Naive thymus-derived CD4-positive, alpha-beta T cell (primary cell): ENCODE results near the gene LMCD1. TPM values are rescaled to one million over a fixed set of nuclear protein-coding genes. Genes with fewer than 3 reads are reported as not detected.
A peak's percentile ranks its signal among the peaks of the same experiment; 100 is the strongest.

ENCODE experiments used
- ATAC-seq: fragments of 150-1000 bp; cut with Tn5 transposase; 2 replicates; pipeline ENCODE4 v1.10.0; 2021; ENCODE audit warnings: mild to moderate bottlenecking, moderate library complexity
- CTCF ChIA-PET: fragments of 350-600 bp; sonication (Branson Sonifier 250); formaldehyde crosslinking; loops from one replicate; lab custom pipeline; 2021; ENCODE audit warnings: antibody characterized with exemption; lab: Charles Lee
- POLR2A ChIA-PET: fragments of 350-600 bp; sonication (Branson Sonifier 250); formaldehyde crosslinking; loops from one replicate; lab custom pipeline; 2021; ENCODE audit warnings: antibody characterized with exemption, inconsistent platforms; lab: Charles Lee
- DNase-seq, 9 donors: peaks; one replicate each; pipeline versions ENCODE4 v3.0.0 to v3.0.0-alpha.2; 2020 to 2022; ENCODE audit warnings: mixed read lengths in 1 of 9
- H3K27ac ChIP-seq: one replicate; pipeline ENCODE4 v1.7.0; 2013; ENCODE audit warnings: mild to moderate bottlenecking, low read depth, low read length, moderate library complexity
- H3K27me3 ChIP-seq, 2 donors: one replicate each; pipeline ENCODE4 v1.7.0; 2013; ENCODE audit warnings: low read length in 2 of 2, mild to moderate bottlenecking in 2 of 2, moderate library complexity in 2 of 2; ENCODE audit not compliant: control insufficient read depth in 2 of 2, insufficient read depth in 2 of 2
- H3K36me3 ChIP-seq, 3 experiments: 1 replicate in 2 of 3; 2 replicates in 1 of 3; pipeline ENCODE4 v1.7.0; 2013; ENCODE audit warnings: low read length in 3 of 3, mild to moderate bottlenecking in 3 of 3, moderate library complexity in 1 of 3; ENCODE audit not compliant: insufficient read depth in 3 of 3, control insufficient read depth in 2 of 3
- H3K4me1 ChIP-seq, 2 donors: one replicate each; pipeline ENCODE4 v1.7.0; 2013; ENCODE audit warnings: low read length in 2 of 2, mild to moderate bottlenecking in 2 of 2, moderate library complexity in 1 of 2; ENCODE audit not compliant: control insufficient read depth in 2 of 2, insufficient read depth in 2 of 2
- H3K4me3 ChIP-seq: 2 replicates; pipeline ENCODE4 v1.7.0; 2013; ENCODE audit warnings: mild to moderate bottlenecking, low read length
- H3K9me3 ChIP-seq, 3 experiments: 1 replicate in 2 of 3; 2 replicates in 1 of 3; pipeline ENCODE4 v1.7.0; 2013; ENCODE audit warnings: low read length in 3 of 3; ENCODE audit not compliant: control insufficient read depth in 2 of 3
- H3K27ac Mint-ChIP-seq, 9 donors: one replicate each; pipeline ENCODE4 v1.8.0; 2020 to 2022; ENCODE audit warnings: mixed read lengths in 9 of 9, mild to moderate bottlenecking in 8 of 9, moderate library complexity in 5 of 9, inconsistent platforms in 2 of 9
- H3K27me3 Mint-ChIP-seq, 5 donors: one replicate each; pipeline ENCODE4 v1.8.0; 2021 to 2022; ENCODE audit warnings: mixed read lengths in 5 of 5, mild to moderate bottlenecking in 1 of 5
- H3K36me3 Mint-ChIP-seq, 5 donors: one replicate each; pipeline ENCODE4 v1.8.0; 2020 to 2022; ENCODE audit warnings: mixed read lengths in 5 of 5, mild to moderate bottlenecking in 3 of 5, inconsistent platforms in 1 of 5
- H3K4me1 Mint-ChIP-seq, 7 donors: one replicate each; pipeline ENCODE4 v1.8.0; 2020 to 2022; ENCODE audit warnings: mixed read lengths in 7 of 7, mild to moderate bottlenecking in 3 of 7, inconsistent platforms in 1 of 7
- H3K4me3 Mint-ChIP-seq, 10 donors: one replicate each; pipeline ENCODE4 v1.8.0; 2020 to 2022; ENCODE audit warnings: mild to moderate bottlenecking in 10 of 10, mixed read lengths in 10 of 10, moderate library complexity in 6 of 10, inconsistent platforms in 2 of 10
- H3K9me3 Mint-ChIP-seq, 11 donors: one replicate each; pipeline ENCODE4 v1.8.0; 2020 to 2022; ENCODE audit warnings: mixed read lengths in 11 of 11, mild to moderate bottlenecking in 4 of 11, inconsistent platforms in 1 of 11, moderate library complexity in 1 of 11
- intact Hi-C, 2 donors: fragments of 100-400 bp; cut with micrococcal nuclease; formaldehyde crosslinking; loops; one replicate each; pipeline ENCODE4 v1.15.1; 2023
- polyA plus RNA-seq, 2 donors: library from polyadenylated mRNA; unstranded; fragments of 300-500 nt; fragmentation: Illumina TruSeq; gene quantifications; one replicate each; pipeline ENCODE4 v1.2.3, GENCODE V29; 2021
- total RNA-seq, 6 experiments: library from RNA in 5 of 6; stranded (reverse) in 5 of 6; gene quantifications; 1 replicate in 5 of 6; 2 replicates in 1 of 6; pipeline ENCODE4 v1.2.3 and lab custom pipeline; 2021 to 2026

The LMCD1 gene
- total and polyA plus RNA-seq, 7 experiments from 2014 or later, result 0.56 TPM; not detected in 6

DNA sequence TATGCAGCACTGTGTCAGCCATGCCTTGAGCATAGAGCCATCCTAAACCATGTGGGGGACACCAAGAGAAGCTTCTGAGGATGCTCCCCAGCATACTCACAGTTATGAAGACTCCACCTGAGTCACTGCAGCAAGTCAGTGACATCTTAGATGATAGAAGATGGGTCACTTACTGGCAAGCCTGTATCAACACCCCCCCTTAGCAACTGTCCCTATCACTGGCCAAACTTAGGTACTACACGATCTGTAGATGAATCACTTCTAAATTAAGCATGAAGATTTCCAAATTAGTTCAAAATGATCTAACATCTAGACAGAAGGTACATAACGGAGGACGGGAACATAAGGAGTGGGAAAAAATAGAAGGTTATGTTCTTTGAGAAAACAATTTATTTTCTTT lies 13.2 kb upstream of the LMCD1 start:
- Mint-ChIP-seq H3K4me3 (no peak overlapping the region), H3K27ac (no peak overlapping the region), H3K4me1 (peaks cover 0 to 8% (median 0%) of the 10 kb centered on the region in 7 donors), H3K27me3 (peaks cover 0 to 17% (median 8%) of the 10 kb centered on the region in 5 donors), H3K36me3 (peaks cover 0 to 3% (median 0%) of the 10 kb centered on the region in 5 donors), H3K9me3 (peaks cover 0 to 1% (median 0%) of the 10 kb centered on the region in 11 donors)
- DNase-seq (no peak), ATAC-seq (no peak)
- H3K4me3 ChIP-seq, result no peak overlapping the region
- POLR2A ChIA-PET, result no interaction called here
- CTCF ChIA-PET, result no interaction called here
- no peaks in the 10 kb centered on the region for H3K36me3 ChIP-seq
- H3K27me3 ChIP-seq, result no peaks in the 10 kb centered on the region
- intact Hi-C loops, result no loop called here
- no peaks in the 10 kb centered on the region for H3K9me3 ChIP-seq
- no peaks in the 10 kb centered on the region for H3K4me1 ChIP-seq
- no peak overlapping the region for H3K27ac ChIP-seq

DNA sequence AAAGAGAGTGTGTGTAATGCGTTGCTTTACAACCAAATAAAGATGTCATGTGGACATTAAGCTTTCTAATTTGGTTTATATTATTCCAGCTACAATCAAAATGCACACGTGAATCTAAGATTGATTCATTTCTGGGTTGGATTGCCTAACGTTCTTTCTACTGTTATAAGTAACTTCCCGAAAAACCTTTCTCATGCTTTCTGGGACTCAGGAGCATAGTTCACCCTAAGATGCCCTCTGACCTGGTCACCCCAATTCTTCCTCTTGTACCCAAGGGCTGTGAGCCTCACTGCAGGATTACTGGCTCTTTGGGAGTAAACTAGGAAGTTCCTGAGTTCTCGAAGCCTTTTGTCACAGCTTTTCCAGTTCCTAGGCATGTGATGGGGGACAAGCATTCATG lies 12.7 kb upstream of the LMCD1 start:
- no peaks in the 10 kb centered on the region for H3K27me3 ChIP-seq
- H3K9me3 ChIP-seq, result no peaks in the 10 kb centered on the region
- ChIA-PET POLR2A (no interaction called here), CTCF (no interaction called here)
- DNase-seq (no peak), ATAC-seq (no peak)
- no peaks in the 10 kb centered on the region for H3K4me1 ChIP-seq
- H3K36me3 Mint-ChIP-seq, result peaks cover 0 to 3% (median 0%) of the 10 kb centered on the region in 5 donors
- H3K27ac Mint-ChIP-seq, result no peak overlapping the region
- intact Hi-C loops, result no loop called here
- H3K4me1 Mint-ChIP-seq, result peaks cover 0 to 8% (median 0%) of the 10 kb centered on the region in 7 donors
- H3K9me3 Mint-ChIP-seq, result peaks cover 0 to 1% (median 0%) of the 10 kb centered on the region in 11 donors
- H3K36me3 ChIP-seq, result no peaks in the 10 kb centered on the region
- no peak overlapping the region for H3K4me3 Mint-ChIP-seq
- no peak overlapping the region for H3K4me3 ChIP-seq
- peaks cover 0 to 21% (median 11%) of the 10 kb centered on the region in 5 donors for H3K27me3 Mint-ChIP-seq
- no peak overlapping the region for H3K27ac ChIP-seq

DNA sequence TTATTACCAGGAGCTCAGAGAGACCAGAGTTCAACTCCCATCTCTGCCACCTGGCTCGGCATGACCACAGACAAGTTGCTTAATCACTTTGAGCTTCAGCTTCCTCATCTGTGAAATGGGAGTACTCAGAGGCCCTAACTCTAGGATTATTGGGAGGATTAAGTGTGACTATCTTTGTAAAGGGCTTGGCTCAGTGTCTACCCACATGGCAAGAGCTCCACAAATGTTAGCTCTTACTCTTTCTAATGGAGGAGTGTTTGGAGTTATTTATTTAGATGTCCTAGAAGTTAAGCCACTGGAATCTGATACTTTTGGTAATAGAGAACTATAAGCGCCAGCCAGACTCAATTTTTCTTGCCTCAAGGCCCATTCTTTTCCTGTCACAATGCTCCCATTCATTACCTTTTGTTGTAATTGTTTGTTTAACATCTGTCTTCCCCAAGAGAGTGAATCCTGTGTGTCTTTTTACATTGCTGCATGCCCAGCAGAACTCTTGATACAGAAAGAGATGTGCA lies 12.3 kb upstream of the LMCD1 start:
- Mint-ChIP-seq H3K4me3 (no peak overlapping the region), H3K36me3 (peaks cover 0 to 3% (median 0%) of the 10 kb centered on the region in 5 donors), H3K27me3 (peaks cover 0 to 26% (median 16%) of the 10 kb centered on the region in 5 donors), H3K9me3 (peaks cover 0 to 1% (median 0%) of the 10 kb centered on the region in 11 donors), H3K4me1 (peaks cover 0 to 8% (median 0%) of the 10 kb centered on the region in 7 donors), H3K27ac (no peak overlapping the region)
- Histone ChIP-seq H3K27ac (no peak overlapping the region), H3K9me3 (no peaks in the 10 kb centered on the region), H3K4me1 (no peaks in the 10 kb centered on the region), H3K36me3 (no peaks in the 10 kb centered on the region), H3K4me3 (no peak overlapping the region), H3K27me3 (no peaks in the 10 kb centered on the region)
- no peak for ATAC-seq
- CTCF ChIA-PET, result no interaction called here
- intact Hi-C loops, result no loop called here
- no peak for DNase-seq
- POLR2A ChIA-PET, result no interaction called here

DNA sequence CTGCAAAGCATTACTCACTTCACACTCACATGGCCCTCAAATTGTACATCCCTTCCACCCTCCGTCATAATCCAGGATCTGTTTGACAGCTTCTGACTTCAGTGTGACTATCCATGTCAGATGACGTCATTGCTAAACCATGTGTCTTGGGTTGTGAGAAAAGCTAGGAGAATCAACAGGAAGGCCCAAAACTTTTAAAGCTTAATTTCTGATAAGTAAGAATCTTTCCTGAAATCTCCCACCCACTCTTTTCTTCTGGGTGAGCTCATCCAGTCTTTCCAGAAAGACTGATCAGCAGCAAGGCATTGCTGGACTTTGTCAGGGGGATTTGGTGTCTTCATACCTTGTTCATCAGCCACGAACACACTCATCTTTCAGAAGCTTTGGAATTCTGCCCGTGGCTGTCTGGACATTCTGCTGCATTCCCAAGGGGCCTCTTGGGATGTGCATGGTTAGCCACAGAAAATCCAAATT lies 11.5 kb upstream of the LMCD1 start:
- intact Hi-C loops, result no loop called here
- DNase-seq, result no peak
- Mint-ChIP-seq H3K27me3 (peaks cover 0 to 27% (median 16%) of the 10 kb centered on the region in 5 donors), H3K27ac (no peak overlapping the region), H3K4me1 (peaks cover 0 to 8% (median 0%) of the 10 kb centered on the region in 7 donors), H3K36me3 (no peaks in the 10 kb centered on the region), H3K9me3 (peaks cover 0 to 1% (median 0%) of the 10 kb centered on the region in 11 donors), H3K4me3 (no peak overlapping the region)
- no peak for ATAC-seq
- no peak overlapping the region for H3K27ac ChIP-seq
- H3K36me3 ChIP-seq, result no peaks in the 10 kb centered on the region
- H3K4me1 ChIP-seq, result no peaks in the 10 kb centered on the region
- ChIA-PET POLR2A (no interaction called here), CTCF (no interaction called here)
- H3K4me3 ChIP-seq, result no peak overlapping the region
- no peaks in the 10 kb centered on the region for H3K9me3 ChIP-seq
- H3K27me3 ChIP-seq, result no peaks in the 10 kb centered on the region

GRCh38 chr3:8491271-8492144 lies 10.1 kb upstream of the LMCD1 start:
- ChIA-PET CTCF (no interaction called here), POLR2A (no interaction called here)
- Histone ChIP-seq H3K9me3 (no peaks in the 10 kb centered on the region), H3K27me3 (no peaks in the 10 kb centered on the region), H3K4me1 (no peaks in the 10 kb centered on the region), H3K36me3 (no peaks in the 10 kb centered on the region), H3K4me3 (no peak overlapping the region), H3K27ac (no peak overlapping the region)
- Mint-ChIP-seq H3K27ac (no peak overlapping the region), H3K36me3 (no peaks in the 10 kb centered on the region), H3K4me1 (peaks cover 0 to 8% (median 0%) of the 10 kb centered on the region in 7 donors), H3K27me3 (peaks cover 0 to 33% (median 16%) of the 10 kb centered on the region in 5 donors), H3K4me3 (no peak overlapping the region), H3K9me3 (peaks cover 0 to 1% (median 0%) of the 10 kb centered on the region in 11 donors)
- DNase-seq (no peak), ATAC-seq (peak; percentile 37)
- intact Hi-C loops, result no loop called here

- H3K4me1 ChIP-seq, result no peaks in the 10 kb centered on the region
- Mint-ChIP-seq H3K4me3 (no peak overlapping the region), H3K4me1 (peaks cover 0 to 8% (median 0%) of the 10 kb centered on the region in 7 donors), H3K36me3 (no peaks in the 10 kb centered on the region), H3K27ac (no peak overlapping the region), H3K27me3 (peaks cover 2 to 33% (median 16%) of the 10 kb centered on the region in 5 donors), H3K9me3 (peaks cover 0 to 1% (median 0%) of the 10 kb centered on the region in 11 donors)
- ATAC-seq, result no peak
- no peaks in the 10 kb centered on the region for H3K27me3 ChIP-seq
- H3K4me3 ChIP-seq, result no peak overlapping the region
- intact Hi-C loops, result no loop called here
- H3K9me3 ChIP-seq, result no peaks in the 10 kb centered on the region
- no peak for DNase-seq
- no peak overlapping the region for H3K27ac ChIP-seq
- POLR2A ChIA-PET, result no interaction called here
- H3K36me3 ChIP-seq, result no peaks in the 10 kb centered on the region
- CTCF ChIA-PET, result no interaction called here
Observed at GRCh38 chr3:8492744-8493511, 8.7 kb upstream of the LMCD1 start.
